ENCODE results near the gene WIPF3.
A peak's percentile ranks its signal among the peaks of the same experiment; 100 is the strongest.

The WIPF3 gene

DNA sequence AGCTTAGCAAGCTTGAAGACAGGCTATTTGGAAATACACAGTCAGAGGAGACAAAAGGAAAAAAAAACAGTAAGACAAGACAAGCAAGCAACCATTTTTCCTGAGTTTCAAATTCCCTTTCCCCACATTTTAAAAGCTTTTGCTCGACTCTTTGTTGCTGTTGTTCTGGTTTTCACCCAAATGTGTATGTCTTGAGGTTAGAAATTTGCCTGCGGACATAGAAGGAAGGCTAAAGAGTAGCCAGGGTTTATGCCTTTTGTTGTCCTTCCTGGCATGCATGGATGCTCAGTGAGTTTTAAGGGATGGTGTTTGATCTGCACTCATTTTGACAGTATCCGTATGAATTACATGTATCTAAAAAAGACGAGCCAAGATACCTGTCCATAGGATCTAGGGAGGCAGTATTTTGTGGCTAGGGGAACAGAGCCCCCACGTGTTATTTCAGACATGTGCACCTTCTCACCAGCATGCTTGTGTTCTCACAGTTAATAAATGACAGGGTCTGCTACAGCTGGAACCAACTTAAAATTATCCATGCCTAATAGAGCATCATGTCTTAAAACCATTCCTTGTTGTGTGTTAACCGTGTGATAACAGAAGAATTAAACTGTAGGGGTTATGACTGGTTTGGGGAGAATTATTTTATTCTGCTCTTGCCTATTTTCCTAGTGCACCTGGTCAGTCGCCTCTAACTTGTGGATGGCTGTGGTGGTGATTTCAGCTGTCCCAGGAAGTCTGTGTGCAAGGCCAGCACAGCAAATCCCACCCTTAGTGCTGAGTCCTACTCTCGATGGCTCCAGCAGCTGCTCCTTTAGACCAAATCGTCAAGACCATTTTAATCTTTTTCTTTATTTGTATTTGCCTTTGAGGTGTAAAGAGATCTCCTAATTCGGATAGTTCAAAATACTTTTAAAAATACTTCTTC is 9.1 kb downstream of the WIPF3 start:
- Mint-ChIP-seq H3K27ac (no peak overlapping the region), H3K4me1 (no peaks in the 10 kb centered on the region), H3K4me3 (no peak overlapping the region), H3K9me3 (no peaks in the 10 kb centered on the region), H3K36me3 (no peaks in the 10 kb centered on the region), H3K27me3 (peaks cover 30% of the 10 kb centered on the region in 2 donors)
- DNase-seq (no peak), ATAC-seq (replicated peaks) (no peak)

DNA sequence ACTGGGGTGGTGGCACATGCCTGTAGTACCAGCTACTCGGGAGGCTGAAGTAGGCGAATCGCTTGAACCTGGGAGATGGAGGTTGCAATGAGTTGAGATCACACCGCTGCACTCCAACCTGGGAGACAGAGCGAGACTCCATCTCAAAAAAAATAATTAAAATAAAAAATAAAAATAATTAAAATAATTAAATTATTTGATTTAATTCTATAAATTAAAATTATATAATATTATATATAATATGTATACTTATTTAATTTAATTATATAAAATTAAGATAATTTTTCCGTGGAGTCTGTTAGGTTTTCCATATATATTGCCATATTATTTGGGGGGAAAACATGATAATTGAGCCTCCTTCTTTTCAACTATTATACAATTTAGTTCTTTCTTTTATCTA is 12.0 kb downstream of the WIPF3 start:
- Mint-ChIP-seq H3K27me3 (peaks cover 32 to 33% of the 10 kb centered on the region in 2 donors), H3K9me3 (no peaks in the 10 kb centered on the region), H3K4me3 (no peak overlapping the region), H3K4me1 (no peaks in the 10 kb centered on the region), H3K36me3 (no peaks in the 10 kb centered on the region), H3K27ac (no peak overlapping the region)
- DNase-seq, result no peak
- ATAC-seq (replicated peaks), result no peak

DNA sequence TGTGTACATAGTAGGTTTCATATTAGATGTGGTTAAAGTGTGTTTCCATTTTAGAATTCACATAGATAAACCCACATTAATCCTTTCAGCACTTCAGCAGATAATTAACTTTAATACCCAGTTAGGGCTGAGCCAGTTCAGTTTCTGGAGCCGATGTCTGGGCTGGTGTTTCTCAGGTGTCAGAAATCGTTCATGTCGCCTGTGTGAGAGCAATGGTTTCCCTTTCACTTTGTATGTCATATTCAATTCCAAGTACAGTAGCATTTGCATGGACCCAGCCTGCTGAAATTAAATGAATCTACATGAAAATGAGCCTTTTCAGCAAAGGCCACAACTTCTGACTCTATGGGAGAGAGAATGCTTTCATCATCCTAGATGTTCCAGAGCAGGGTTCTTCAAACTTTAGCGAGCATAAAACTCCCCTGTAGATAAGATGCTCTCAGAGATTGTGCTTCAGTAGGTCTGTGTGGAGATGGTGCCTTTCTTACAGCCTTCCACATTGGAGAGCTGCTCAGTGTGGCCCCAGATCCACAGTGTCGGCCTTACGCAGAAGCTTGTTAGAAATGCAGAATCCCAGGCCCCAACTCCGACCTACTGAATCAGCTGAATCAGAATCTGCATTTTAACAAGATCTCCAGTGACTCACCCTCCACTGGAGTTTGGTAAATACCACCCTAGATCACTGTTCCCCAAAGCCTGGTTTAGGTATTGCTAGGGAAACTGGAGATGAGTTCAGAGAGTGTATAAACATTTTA is 19.6 kb downstream of the WIPF3 start:
- no peak for ATAC-seq (replicated peaks)
- H3K4me3 Mint-ChIP-seq, result peak overlapping the region in 1 of 2 donors; percentile 6

DNA sequence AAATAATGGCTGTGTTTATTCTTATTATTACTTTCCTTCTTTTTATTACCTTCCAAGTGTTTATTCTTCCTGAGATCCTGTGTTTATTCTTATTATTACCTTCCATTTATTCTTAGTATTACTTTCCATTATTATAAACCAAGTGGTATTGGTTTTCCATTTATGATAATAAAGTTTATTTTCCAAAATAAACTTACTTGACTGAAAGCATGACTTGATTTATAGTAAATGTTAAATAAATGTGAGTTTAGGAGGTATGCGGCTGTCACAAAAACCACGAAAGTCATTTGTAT is 20.2 kb downstream of the WIPF3 start:
- no peak for DNase-seq
- H3K27me3 Mint-ChIP-seq, result peaks cover 15 to 23% of the 10 kb centered on the region in 2 donors
- peaks cover 0 to 1% of the 10 kb centered on the region in 2 donors for H3K36me3 Mint-ChIP-seq
- ATAC-seq (replicated peaks), result no peak
- no peak overlapping the region for H3K27ac Mint-ChIP-seq
- no peak overlapping the region for H3K4me3 Mint-ChIP-seq
- H3K4me1 Mint-ChIP-seq, result peaks cover 0 to 3% of the 10 kb centered on the region in 2 donors
- H3K9me3 Mint-ChIP-seq, result peaks cover 0 to under 1% of the 10 kb centered on the region in 2 donors

More for the DNA sequence above, 19.6 kb downstream of the WIPF3 start:
- no peak overlapping the region for H3K27ac Mint-ChIP-seq
- peaks cover 15 to 24% of the 10 kb centered on the region in 2 donors for H3K27me3 Mint-ChIP-seq
- H3K36me3 Mint-ChIP-seq, result no peaks in the 10 kb centered on the region
- H3K9me3 Mint-ChIP-seq, result no peaks in the 10 kb centered on the region
- H3K4me1 Mint-ChIP-seq, result peaks cover 0 to 3% of the 10 kb centered on the region in 2 donors
- no peak for DNase-seq

DNA sequence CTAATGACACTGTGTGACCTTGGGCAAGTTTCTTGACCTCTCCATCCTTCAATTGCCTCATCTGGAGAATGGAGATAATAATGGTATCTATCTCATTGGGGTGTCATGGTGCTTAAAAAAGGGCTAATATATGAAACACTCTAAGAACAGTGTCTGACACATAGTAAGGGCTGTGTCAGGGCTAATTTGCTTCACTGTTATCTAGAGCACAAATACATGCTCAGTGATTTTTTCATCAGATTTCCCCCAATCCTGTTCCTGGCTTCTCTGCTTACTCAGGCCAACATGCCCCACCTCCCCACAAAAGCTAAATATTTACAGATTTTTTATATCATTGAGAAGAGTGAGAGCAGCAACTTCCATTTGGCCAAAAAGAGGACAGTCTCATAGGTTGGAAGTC is 20.6 kb downstream of the WIPF3 start:
- H3K9me3 Mint-ChIP-seq, result peaks cover 0 to 3% of the 10 kb centered on the region in 2 donors
- no peak for ATAC-seq (replicated peaks)
- no peak overlapping the region for H3K4me3 Mint-ChIP-seq
- DNase-seq, result no peak
- H3K36me3 Mint-ChIP-seq, result peaks cover 0 to 3% of the 10 kb centered on the region in 2 donors
- peaks cover 14 to 21% of the 10 kb centered on the region in 2 donors for H3K27me3 Mint-ChIP-seq
- no peak overlapping the region for H3K27ac Mint-ChIP-seq
- peaks cover 0 to 3% of the 10 kb centered on the region in 2 donors for H3K4me1 Mint-ChIP-seq

DNA sequence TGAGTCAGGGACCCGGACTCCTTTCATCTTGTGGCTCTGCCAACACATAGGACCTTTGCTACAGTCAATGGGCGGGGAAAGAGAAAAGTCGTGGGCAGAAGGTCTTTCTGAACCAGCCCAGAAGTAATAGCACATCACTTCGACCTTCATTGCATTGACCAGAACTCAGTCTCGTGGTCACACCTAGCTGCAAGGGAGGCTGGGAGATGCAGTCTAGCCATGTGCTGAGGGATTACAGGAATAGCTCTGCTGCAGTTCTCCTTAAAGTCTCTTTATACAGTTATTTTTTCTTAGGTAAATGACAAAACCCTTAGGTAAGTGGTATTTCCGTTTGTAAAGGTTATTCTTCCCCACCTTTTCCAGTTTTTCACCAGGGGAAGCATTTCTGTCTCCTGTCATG is 25.4 kb downstream of the WIPF3 start:
- DNase-seq (no peak), ATAC-seq (replicated peaks) (no peak)
- no peak overlapping the region for H3K27ac Mint-ChIP-seq
- H3K27me3 Mint-ChIP-seq, result peaks cover 4 to 17% of the 10 kb centered on the region in 2 donors
- peaks cover 0 to 3% of the 10 kb centered on the region in 2 donors for H3K36me3 Mint-ChIP-seq
- H3K4me3 Mint-ChIP-seq, result no peak overlapping the region
- peaks cover 0 to 3% of the 10 kb centered on the region in 2 donors for H3K9me3 Mint-ChIP-seq
- no peaks in the 10 kb centered on the region for H3K4me1 Mint-ChIP-seq

DNA sequence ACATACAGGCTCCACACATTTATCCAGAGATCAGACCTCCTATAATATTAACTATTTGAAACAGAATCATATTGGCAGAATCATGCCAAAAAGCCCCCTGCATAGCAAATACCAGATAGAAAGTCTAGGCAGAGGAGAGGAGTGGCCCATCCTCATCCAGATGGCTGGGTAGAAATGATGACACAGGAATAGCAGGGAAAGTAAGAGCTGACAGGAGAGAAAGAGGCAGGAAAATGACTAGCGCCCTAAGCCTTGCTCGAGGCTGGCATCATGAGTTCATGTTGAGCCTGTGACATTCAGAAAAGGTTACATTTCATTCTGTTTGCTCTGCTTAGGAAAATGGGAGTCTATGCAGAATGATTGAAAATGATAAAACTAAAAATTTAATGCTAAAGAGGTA is 27.6 kb downstream of the WIPF3 start:
- DNase-seq (no peak), ATAC-seq (replicated peaks) (no peak)
- H3K27me3 Mint-ChIP-seq, result peaks cover 8 to 16% of the 10 kb centered on the region in 2 donors
- H3K36me3 Mint-ChIP-seq, result peaks cover 0 to 3% of the 10 kb centered on the region in 2 donors
- no peak overlapping the region for H3K4me3 Mint-ChIP-seq
- peaks cover 0 to 3% of the 10 kb centered on the region in 2 donors for H3K9me3 Mint-ChIP-seq
- H3K4me1 Mint-ChIP-seq, result no peaks in the 10 kb centered on the region
- no peak overlapping the region for H3K27ac Mint-ChIP-seq

DNA sequence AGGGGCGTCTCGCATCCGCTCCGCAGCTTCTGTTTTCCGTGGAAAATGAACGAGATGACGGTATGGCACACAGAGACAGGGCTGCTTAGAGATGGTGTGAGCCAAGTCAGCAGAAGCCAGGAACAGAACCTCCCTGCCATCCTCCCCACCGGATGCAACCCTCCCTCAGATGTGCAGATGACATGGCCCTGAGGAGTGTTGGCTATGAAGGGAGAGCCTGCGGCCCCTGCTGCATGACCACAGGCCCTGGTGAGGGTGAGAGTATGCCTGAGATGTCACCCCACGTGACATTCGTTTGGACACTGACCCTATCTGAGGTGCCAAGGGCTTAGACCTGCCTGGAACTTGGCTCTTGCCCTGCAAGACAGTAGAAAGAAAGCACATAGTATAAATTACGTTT is 29.4 kb downstream of the WIPF3 start:
- H3K4me1 Mint-ChIP-seq, result no peaks in the 10 kb centered on the region
- peaks cover 0 to 3% of the 10 kb centered on the region in 2 donors for H3K9me3 Mint-ChIP-seq
- H3K4me3 Mint-ChIP-seq, result no peak overlapping the region
- H3K27me3 Mint-ChIP-seq, result peaks cover 8 to 11% of the 10 kb centered on the region in 2 donors
- peaks cover 0 to 3% of the 10 kb centered on the region in 2 donors for H3K36me3 Mint-ChIP-seq
- ATAC-seq (replicated peaks) (no peak), DNase-seq (no peak)
- H3K27ac Mint-ChIP-seq, result no peak overlapping the region

DNA sequence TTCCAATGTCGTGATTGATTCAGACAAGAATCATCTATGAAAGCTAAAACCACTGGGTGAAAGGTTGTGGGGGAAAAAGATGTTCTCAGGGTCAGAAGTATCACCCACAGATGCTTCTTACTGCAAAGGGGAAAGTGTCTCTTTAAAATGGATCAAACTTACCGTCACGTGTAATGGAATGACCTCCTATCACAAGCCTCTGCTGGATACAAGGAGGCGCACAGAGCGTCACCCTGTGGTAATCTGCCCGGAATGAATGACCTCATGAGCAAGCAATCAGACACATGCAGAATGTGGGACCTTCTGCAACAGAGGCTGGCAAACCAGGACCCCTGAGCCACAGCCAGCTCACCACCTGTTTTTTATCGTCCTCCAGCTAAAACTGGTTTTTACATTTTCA is 33.0 kb downstream of the WIPF3 start:
- Mint-ChIP-seq H3K27ac (no peak overlapping the region), H3K9me3 (no peaks in the 10 kb centered on the region)

DNA sequence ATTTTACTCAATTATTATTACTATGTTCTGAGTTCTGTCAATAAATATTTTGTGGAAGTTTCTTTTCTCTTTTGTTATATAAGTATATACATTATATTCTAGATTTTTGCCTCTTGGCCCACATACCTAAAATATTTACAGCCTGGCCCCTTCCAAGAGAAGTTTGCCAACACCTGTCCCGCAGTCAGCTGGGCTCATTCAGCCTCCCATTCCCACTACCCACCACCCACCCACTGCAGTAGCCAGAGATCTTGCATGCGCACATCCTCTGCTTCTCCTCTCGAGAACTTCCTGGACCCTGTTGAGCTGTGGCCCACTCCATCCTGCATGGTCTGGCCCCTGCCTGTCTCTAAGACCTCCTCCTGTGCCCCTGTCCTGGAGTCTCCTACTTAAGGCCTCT is 33.6 kb downstream of the WIPF3 start:
- Mint-ChIP-seq H3K4me3 (no peak overlapping the region), H3K27ac (no peak overlapping the region), H3K36me3 (no peaks in the 10 kb centered on the region), H3K27me3 (peaks cover 12 to 13% of the 10 kb centered on the region in 2 donors), H3K9me3 (no peaks in the 10 kb centered on the region), H3K4me1 (no peaks in the 10 kb centered on the region)
- no peak for DNase-seq
- no peak for ATAC-seq (replicated peaks)

More for the DNA sequence above, 33.0 kb downstream of the WIPF3 start:
- no peaks in the 10 kb centered on the region for H3K4me1 Mint-ChIP-seq
- ATAC-seq (replicated peaks), result no peak
- peaks cover 12 to 13% of the 10 kb centered on the region in 2 donors for H3K27me3 Mint-ChIP-seq
- H3K4me3 Mint-ChIP-seq, result no peak overlapping the region
- no peaks in the 10 kb centered on the region for H3K36me3 Mint-ChIP-seq
- no peak for DNase-seq

DNA sequence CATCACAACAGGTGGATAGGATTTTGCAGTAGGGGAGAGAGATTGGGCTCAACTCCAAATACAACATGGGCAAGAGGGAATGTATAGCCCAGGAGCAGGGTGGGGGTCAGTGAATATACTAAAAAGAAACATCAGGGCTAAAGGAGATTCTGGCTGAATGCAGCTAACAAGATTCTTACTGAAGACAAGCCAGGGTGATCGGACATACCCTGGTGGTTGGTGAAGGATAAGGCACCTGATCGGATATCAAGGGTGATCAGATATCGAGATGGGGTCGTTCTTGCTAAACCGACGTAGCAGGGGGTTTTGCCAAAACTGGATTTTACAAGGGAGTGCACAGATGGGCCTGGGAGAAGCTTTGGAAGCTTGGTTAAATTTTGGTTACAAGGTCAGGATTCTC is 34.4 kb downstream of the WIPF3 start:
- Mint-ChIP-seq H3K4me1 (no peaks in the 10 kb centered on the region), H3K27ac (no peak overlapping the region), H3K36me3 (no peaks in the 10 kb centered on the region), H3K27me3 (peaks cover 13 to 20% of the 10 kb centered on the region in 2 donors), H3K4me3 (no peak overlapping the region), H3K9me3 (no peaks in the 10 kb centered on the region)
- no peak for DNase-seq
- ATAC-seq (replicated peaks), result no peak

DNA sequence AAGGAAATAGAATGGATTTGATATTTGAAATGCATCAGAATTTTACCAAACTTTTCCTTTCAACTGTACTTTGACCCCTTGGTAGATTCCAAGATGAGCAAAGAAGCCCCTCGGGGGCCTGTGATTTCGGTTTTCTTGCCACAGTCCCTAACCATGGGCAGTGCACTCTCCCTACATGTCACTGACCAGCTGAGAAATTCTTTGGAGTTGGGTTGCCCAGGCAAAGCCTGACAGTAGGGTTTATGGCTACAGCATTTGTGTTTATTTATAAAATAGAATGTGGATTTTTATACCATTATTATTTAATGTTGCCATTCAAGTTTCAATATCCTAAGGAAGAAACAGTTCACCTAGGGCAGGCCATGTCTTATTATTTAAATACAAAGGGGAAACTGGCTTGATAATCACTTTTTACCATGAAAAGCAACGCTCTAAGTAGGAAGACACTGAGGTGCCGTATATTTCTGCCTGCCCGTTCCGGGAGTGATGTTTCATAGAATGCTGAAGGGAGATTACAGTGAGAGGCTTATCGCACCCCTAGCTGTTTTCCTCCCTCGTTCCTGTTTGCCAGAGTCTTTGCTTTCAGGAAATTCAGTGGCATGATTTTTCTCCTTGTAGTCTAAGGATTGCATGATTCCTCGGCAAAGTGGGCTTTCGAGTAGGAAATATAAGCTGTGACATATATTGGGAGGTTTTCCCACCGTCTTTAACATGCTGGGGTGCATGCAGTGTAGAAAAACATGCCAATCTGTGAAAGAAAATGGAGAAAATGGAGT is 35.8 kb downstream of the WIPF3 start:
- H3K9me3 Mint-ChIP-seq, result no peaks in the 10 kb centered on the region
- H3K36me3 Mint-ChIP-seq, result no peaks in the 10 kb centered on the region
- ATAC-seq (replicated peaks) (no peak), DNase-seq (no peak)
- no peaks in the 10 kb centered on the region for H3K4me1 Mint-ChIP-seq
- H3K27me3 Mint-ChIP-seq, result peaks cover 16 to 21% of the 10 kb centered on the region in 2 donors
- no peak overlapping the region for H3K4me3 Mint-ChIP-seq
- H3K27ac Mint-ChIP-seq, result no peak overlapping the region

DNA sequence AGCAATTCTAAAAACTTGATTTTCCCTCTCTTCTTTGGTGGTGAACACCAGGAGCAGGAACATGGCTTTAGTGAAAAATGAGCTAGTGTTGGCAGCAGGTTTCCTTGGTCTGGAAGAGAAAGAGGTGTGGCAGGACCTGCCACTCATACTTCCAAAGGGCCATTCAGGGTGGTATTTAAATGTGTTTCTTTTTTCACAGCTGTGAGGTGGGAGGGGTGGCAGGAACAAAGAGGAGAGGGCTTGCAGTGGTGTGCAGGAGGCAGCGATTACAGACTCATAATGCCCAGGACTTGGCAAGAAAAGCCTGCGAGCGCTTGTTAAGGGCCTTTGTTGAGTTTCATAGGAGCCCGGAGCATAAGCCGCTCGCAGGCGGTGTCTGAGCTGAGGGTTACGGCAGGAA is 36.8 kb downstream of the WIPF3 start:
- no peak for ATAC-seq (replicated peaks)
- H3K4me3 Mint-ChIP-seq, result no peak overlapping the region

DNA sequence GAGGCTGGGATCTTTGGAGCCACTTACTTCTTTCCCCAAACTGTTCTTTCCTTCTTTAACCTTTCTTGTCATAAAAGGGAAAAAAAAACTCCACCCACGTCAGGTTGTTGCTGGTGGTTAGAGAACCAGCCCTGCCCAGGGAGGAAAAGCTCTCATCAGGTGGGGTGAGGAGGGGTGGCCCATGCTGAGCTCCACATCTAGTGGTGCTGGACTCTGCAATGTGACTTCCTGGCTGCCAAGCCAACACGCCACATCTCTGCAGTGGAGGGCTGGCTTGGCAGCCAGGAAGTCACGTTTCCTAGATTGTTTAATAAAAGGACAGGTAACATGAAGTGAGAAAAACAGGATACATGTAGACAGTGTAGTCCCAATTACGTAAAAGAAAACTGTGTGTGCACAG is 37.4 kb downstream of the WIPF3 start:
- Mint-ChIP-seq H3K27me3 (peaks cover 14 to 18% of the 10 kb centered on the region in 2 donors), H3K36me3 (no peaks in the 10 kb centered on the region), H3K27ac (no peak overlapping the region), H3K4me1 (no peaks in the 10 kb centered on the region), H3K4me3 (no peak overlapping the region), H3K9me3 (no peaks in the 10 kb centered on the region)
- no peak for ATAC-seq (replicated peaks)
- DNase-seq, result no peak

More for the DNA sequence above, 36.8 kb downstream of the WIPF3 start:
- no peak for DNase-seq
- H3K4me1 Mint-ChIP-seq, result no peaks in the 10 kb centered on the region
- H3K9me3 Mint-ChIP-seq, result no peaks in the 10 kb centered on the region
- H3K36me3 Mint-ChIP-seq, result no peaks in the 10 kb centered on the region
- H3K27ac Mint-ChIP-seq, result no peak overlapping the region
- peaks cover 17 to 21% of the 10 kb centered on the region in 2 donors for H3K27me3 Mint-ChIP-seq
